Measurements from ENCODE around the gene TXNDC16. TPM values are rescaled to one million over a fixed set of nuclear protein-coding genes. Genes with fewer than 3 reads are reported as not detected.

TXNDC16 gene
- total and polyA plus RNA-seq, 9 of the 15 experiments (the other 6 are each of a cell fraction or from before 2014, with no cell fraction given): 1.8 to 6.2 (median 4.9) TPM

DNA sequence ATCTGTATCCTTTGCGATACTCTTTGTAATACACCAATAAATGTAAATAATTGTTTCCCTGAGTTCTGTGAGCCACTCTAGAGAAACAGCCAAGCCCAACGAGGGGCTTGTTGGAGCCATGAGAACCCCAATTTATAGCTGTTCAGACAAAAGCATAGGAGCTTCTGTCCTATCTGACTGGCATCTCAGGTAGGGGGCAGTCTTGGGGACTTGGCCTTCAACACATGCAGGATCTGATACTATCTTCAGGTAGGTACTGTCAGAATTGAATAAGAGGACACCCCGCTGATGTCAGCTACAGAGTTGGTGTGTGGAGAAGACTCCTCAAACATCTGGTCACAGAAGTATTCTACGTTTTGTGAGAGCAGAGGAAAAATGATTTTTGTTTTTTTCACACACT lies 25.3 kb downstream of the TXNDC16 start:
- H4K20me1 ChIP-seq (replicated peaks; ENCODE audit: control insufficient read depth, insufficient read depth, low read length): no peaks in the 10 kb centered on the region
- no peaks in the 10 kb centered on the region for H3K4me1 ChIP-seq (replicated peaks in 1 of 2; ENCODE audit: control insufficient read depth in 2 of 2, insufficient read depth in 2 of 2, low read length in 2 of 2)
- WGBS (ENCODE audit: insufficient coverage, low coverage, missing lambda C conversion rate): 63% methylated on average over 2 of the region's 4 CpGs
- H3K79me2 ChIP-seq (ENCODE audit: control insufficient read depth, insufficient read depth, low read length): no peaks in the 10 kb centered on the region
- TF ChIP-seq, protein P1, sequence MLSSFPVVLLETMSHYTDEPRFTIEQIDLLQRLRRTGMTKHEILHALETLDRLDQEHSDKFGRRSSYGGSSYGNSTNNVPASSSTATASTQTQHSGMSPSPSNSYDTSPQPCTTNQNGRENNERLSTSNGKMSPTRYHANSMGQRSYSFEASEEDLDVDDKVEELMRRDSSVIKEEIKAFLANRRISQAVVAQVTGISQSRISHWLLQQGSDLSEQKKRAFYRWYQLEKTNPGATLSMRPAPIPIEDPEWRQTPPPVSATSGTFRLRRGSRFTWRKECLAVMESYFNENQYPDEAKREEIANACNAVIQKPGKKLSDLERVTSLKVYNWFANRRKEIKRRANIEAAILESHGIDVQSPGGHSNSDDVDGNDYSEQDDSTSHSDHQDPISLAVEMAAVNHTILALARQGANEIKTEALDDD (IDR thresholded peaks at IDR 0.05): no peak
- TF ChIP-seq RAD21 (CRISPR knock-in tag; conservative IDR thresholded peaks at IDR 0.05 in 1 of 2, IDR thresholded peaks at IDR 0.05 in 1 of 2) (no peak), SAFB2 (IDR thresholded peaks at IDR 0.05; ENCODE audit: borderline replicate concordance, low read depth, low read length, severe bottlenecking) (no peak), SRSF1 (IDR thresholded peaks at IDR 0.05; ENCODE audit: low read depth, low read length) (no peak), CHCHD3 (CRISPR knock-in tag; IDR thresholded peaks at IDR 0.05) (no peak), PHTF2 (CRISPR knock-in tag; IDR thresholded peaks at IDR 0.05) (no peak), POLR2AphosphoS2 (IDR thresholded peaks at IDR 0.05; ENCODE audit: low read length) (no peak), PTTG1 (tag; IDR thresholded peaks at IDR 0.05; ENCODE audit: low read depth) (no peak)
- TF ChIP-seq, protein P2, sequence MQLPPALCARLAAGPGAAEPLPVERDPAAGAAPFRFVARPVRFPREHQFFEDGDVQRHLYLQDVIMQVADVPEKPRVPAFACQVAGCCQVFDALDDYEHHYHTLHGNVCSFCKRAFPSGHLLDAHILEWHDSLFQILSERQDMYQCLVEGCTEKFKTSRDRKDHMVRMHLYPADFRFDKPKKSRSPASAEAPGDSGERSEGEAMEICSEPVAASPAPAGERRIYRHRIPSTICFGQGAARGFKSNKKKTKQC (CRISPR knock-in tag; IDR thresholded peaks at IDR 0.05): no peak
- H3K27me3 ChIP-seq (ENCODE audit: control insufficient read depth in 2 of 2, insufficient read depth in 2 of 2, low read length in 2 of 2): no peaks in the 10 kb centered on the region
- FAIRE-seq (no peak), DNase-seq (ENCODE audit: extremely low read depth in 1 of 4, low spot score in 3 of 4) (no peak), ATAC-seq (no peak)
- no peaks in the 10 kb centered on the region for H3K36me3 ChIP-seq (ENCODE audit: control insufficient read depth, insufficient read depth, low read length)
- CTCF ChIA-PET (ENCODE audit: low intra/inter-chr PET ratio): no interaction called here
- POLR2A ChIA-PET: no interaction called here
- no peak overlapping the region for H2AFZ ChIP-seq (ENCODE audit: low read depth, low read length)
- H3K4me2 ChIP-seq (ENCODE audit: insufficient read depth, low read length): no peak overlapping the region
- no peaks in the 10 kb centered on the region for H3K9me1 ChIP-seq (ENCODE audit: control insufficient read depth, insufficient read depth, low read length)
- no peaks in the 10 kb centered on the region for H3K9me3 ChIP-seq (replicated peaks; ENCODE audit: control insufficient read depth, insufficient read depth, low read depth, low read length)
- intact Hi-C loops (cut with micrococcal nuclease) (no loop called here), in situ Hi-C loops (cut with MboI) (no loop called here)
- H3K27ac ChIP-seq (ENCODE audit: extremely low read depth, low read depth, low read length): no peak overlapping the region
- no TSS peak for BruUV-seq (replicated peaks)
- no peak overlapping the region for H3K9ac ChIP-seq (ENCODE audit: insufficient read depth in 1 of 2, low read depth in 2 of 2, low read length in 2 of 2)
- no peak overlapping the region for H3K4me3 ChIP-seq

Data from K562 (cell line).